ENCODE data around the gene PPEF2.
"Not testable (repeated sequence)": the region's sequence is repeated elsewhere in the genome, so short reads cannot be mapped to it uniquely, and the experiment has no call there.

PPEF2 gene

GRCh38 chr4:75935628-75936027 is 33.4 kb upstream of the PPEF2 start:
- Histone ChIP-seq H3K36me3 (peaks cover 4% of the 10 kb centered on the region), H3K4me1 (no peaks in the 10 kb centered on the region), H3K27me3 (no peaks in the 10 kb centered on the region), H3K9me3 (no peaks in the 10 kb centered on the region), H3K4me3 (ENCODE audit: low read depth, low read length) (no peak overlapping the region)
- no peak for DNase-seq
- TF ChIP-seq CTCF (IDR thresholded peaks at IDR 0.05; ENCODE audit: low read depth, low read length) = no peak

DNA sequence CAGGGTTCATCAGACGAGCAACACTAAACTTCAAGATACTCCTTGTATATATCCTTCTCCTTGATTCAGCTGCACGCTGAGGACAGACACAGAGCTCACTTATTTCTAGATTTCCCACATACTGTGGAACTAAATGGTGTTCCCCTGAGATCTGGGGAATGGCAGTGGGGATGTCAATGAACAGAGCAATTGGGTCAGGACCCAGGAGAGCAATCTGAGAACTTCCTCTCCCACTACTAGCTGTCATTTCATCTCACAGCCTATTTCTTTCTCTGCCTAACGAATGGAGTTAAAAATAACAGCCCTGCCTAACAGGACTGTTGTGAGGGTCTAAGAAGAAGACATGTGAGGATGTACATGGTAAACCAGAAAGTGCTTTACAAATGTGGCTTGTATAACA is 27.9 kb upstream of the PPEF2 start:
- Histone ChIP-seq H3K27me3 (no peaks in the 10 kb centered on the region), H3K4me3 (ENCODE audit: low read depth, low read length) (no peak overlapping the region), H3K9me3 (no peaks in the 10 kb centered on the region), H3K36me3 (peaks cover 7% of the 10 kb centered on the region), H3K4me1 (no peaks in the 10 kb centered on the region)
- no peak for TF ChIP-seq CTCF (IDR thresholded peaks at IDR 0.05; ENCODE audit: low read depth, low read length)
- DNase-seq = no peak

DNA sequence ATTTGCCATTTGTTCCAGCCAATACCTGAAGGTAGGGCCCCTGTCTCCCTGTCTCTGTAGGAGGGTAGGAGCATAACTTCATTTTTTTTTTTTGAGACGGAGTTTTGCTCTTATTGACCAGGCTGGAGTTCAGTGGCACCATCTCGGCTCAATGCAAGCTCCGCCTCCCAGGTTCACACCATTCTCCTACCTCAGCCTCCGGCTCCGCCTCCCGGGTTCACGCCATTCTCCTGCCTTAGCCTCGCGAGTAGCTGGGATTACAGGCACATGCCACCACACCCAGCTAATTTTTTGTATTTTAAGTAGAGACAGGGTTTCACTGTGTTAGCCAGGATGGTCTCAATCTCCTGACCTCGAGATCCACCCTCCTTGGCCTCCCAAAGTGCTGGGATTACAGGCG is 22.7 kb upstream of the PPEF2 start:
- not testable (repeated sequence) for H3K9me3 ChIP-seq; H3K27me3 ChIP-seq; H3K4me1 ChIP-seq; H3K36me3 ChIP-seq; DNase-seq; H3K4me3 ChIP-seq (ENCODE audit: low read depth, low read length)

- no peak for DNase-seq
- Histone ChIP-seq H3K4me1 (no peaks in the 10 kb centered on the region), H3K36me3 (peaks cover 3% of the 10 kb centered on the region; the same call in 1 of the 2 replicates), H3K27me3 (no peaks in the 10 kb centered on the region), H3K4me3 (ENCODE audit: low read depth, low read length) (no peak overlapping the region), H3K9me3 (no peaks in the 10 kb centered on the region)
- no peak for TF ChIP-seq CTCF (IDR thresholded peaks at IDR 0.05; ENCODE audit: low read depth, low read length)
Observed at GRCh38 chr4:75924309-75924827, 22.1 kb upstream of the PPEF2 start.

DNA sequence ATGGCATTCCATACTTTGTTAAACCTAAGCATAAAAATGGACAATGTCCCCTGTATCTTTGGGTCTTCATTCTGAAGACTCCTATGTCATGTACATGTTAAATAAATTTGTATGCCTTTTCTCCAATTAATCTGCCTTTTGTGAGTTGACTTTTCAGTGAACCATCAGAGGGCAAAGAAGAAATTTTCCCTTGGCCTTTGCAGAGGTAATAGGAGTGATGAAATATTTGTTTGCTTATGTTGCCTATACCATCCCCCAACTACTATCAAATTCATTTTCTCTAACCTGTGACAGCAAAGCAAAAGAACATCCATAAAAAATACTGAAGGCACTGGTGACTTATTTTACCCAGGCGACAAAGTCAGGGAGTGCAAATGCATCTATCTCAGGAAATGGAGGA is 20.3 kb upstream of the PPEF2 start:
- DNase-seq = no peak
- Histone ChIP-seq H3K9me3 (no peaks in the 10 kb centered on the region), H3K36me3 (peaks cover 3% of the 10 kb centered on the region; the same call in 1 of the 2 replicates), H3K4me1 (no peaks in the 10 kb centered on the region), H3K4me3 (ENCODE audit: low read depth, low read length) (no peak overlapping the region), H3K27me3 (no peaks in the 10 kb centered on the region)
- TF ChIP-seq CTCF (IDR thresholded peaks at IDR 0.05; ENCODE audit: low read depth, low read length) = no peak

DNA sequence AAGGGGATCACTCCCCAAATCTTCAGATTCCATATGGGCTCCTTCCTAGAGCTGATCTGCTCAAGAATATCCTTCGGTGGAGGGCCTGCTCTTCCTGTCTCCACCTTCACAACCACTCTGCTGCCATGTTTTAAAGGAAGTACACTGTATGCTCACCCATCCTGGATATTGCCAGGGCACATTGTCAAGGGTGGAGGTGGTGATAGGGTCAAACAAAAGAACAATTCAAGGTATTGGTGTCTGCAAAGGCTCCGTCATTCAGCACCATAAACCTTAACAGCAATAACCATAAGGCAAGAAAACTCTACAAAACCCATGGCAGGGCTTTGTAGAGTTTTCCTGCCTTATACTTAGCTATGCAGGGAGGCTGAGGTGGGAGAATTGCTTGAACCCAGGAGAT is 19.7 kb upstream of the PPEF2 start:
- Histone ChIP-seq H3K4me1 (no peaks in the 10 kb centered on the region), H3K9me3 (no peaks in the 10 kb centered on the region), H3K36me3 (peaks cover 3% of the 10 kb centered on the region; the same call in 1 of the 2 replicates), H3K4me3 (ENCODE audit: low read depth, low read length) (no peak overlapping the region), H3K27me3 (no peaks in the 10 kb centered on the region)
- TF ChIP-seq CTCF (IDR thresholded peaks at IDR 0.05; ENCODE audit: low read depth, low read length) = no peak
- DNase-seq = no peak

GRCh38 chr4:75920327-75920726 is 18.1 kb upstream of the PPEF2 start:
- DNase-seq = no peak
- H3K9me3 ChIP-seq = no peaks in the 10 kb centered on the region
- TF ChIP-seq CTCF (IDR thresholded peaks at IDR 0.05; ENCODE audit: low read depth, low read length) = no peak
- no peak overlapping the region for H3K4me3 ChIP-seq (ENCODE audit: low read depth, low read length)
- H3K27me3 ChIP-seq = no peaks in the 10 kb centered on the region
- H3K4me1 ChIP-seq = no peaks in the 10 kb centered on the region
- peaks cover 1% of the 10 kb centered on the region; the same call in 1 of the 2 replicates for H3K36me3 ChIP-seq
